Activated naive CD4-positive, alpha-beta T cell (primary cell): ENCODE measurements around the gene GPR135.
A peak's percentile ranks its signal among the peaks of the same experiment; 100 is the strongest.
"Not testable (repeated sequence)": the region's sequence is repeated elsewhere in the genome, so short reads cannot be mapped to it uniquely, and the experiment has no call there.

Experiments
- DNase-seq, 4 experiments: peaks; one replicate each; lab custom pipeline; 2025; lab: John Stamatoyannopoulos, UW

The GPR135 gene

DNA sequence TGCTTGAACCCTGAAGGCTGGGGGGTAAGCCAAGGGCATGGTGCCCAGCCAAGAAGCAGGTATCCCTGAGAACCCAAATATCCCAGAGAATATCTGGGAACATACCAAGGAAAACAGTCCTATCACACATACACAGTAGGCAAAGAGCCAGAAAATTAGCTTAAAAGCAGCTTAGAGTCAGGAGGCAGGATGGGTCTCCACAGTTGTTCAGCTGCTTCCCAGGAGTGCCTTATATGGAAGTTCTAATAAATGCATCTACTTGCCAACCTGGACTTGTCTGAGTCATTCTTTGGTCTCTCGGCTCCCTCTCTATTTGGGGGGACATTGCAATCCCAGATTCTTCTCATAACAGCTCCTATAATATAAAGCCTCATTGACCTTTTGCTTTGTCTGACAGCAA lies 9.0 kb upstream of the GPR135 start:
- DNase-seq = no peak

GRCh38 chr14:59464486-59465315 lies 479 bp downstream of the GPR135 start:
- DNase-seq = peak in 2 of 4 experiments; percentile 13 to 51

DNA sequence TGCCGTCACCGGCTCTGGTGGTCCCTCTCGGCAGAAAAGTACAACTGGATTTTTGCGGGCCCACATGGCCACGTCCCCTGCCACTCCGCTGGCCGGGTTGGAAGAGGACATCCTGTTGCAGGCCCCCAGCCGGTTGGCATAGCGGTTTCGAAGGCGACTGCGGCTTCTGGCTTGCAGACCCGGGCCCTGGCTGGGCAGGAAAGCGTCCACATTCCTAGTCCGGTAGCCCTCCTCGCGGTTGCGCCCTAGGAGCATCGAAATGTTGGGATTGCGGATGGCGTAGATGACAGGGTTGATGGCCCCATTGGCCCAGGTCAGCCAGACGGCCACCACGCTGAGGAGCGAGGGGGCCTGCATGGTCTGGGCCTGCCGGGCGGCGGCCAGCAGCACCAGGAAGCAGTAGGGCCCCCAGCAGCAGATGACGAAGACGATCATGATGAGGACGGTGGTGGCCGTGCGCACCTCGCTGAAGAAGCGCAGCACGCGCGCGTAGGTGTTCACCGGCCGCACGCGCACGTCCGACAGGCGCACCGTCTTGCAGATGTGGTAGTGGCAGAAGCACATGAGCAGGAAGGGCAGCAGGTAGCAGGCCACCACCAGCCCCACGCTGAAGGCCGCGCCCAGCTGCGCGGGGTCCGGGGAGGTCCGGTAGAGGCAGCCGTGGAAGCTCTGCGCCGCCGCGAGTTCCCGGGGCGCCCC lies 1.2 kb downstream of the GPR135 start:
- peak in 1 of 4 experiments; percentile 12 for DNase-seq

- no peak for DNase-seq
These were observed 3.3 kb downstream of the GPR135 start for GRCh38 chr14:59461891-59462290.

GRCh38 chr14:59460378-59460777 lies 4.8 kb downstream of the GPR135 start:
- DNase-seq = no peak

- no peak for DNase-seq
These were observed 6.7 kb downstream of the GPR135 start for GRCh38 chr14:59458486-59458885.

DNA sequence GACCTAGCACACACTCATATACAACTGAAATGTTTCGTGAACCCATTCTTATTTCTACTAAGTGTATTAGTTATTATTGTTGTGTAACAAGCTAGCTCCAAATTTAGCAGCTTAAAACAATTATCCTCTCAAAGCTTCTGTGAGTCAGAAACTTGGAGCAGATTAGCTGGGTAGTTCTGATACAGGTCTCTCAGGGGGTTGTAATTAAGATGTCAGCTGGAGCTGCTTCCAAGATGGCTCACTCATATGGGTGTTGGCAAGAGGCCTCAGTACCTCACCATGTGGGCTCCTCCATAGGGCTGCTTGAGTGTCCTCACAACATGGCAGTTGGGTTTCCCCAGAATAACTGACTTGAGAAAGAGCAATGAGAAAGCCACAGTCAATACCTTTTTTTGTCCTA lies 9.8 kb downstream of the GPR135 start:
- DNase-seq = no peak

- DNase-seq = no peak
These were observed 11.0 kb downstream of the GPR135 start for GRCh38 chr14:59454139-59454538.

- DNase-seq = no peak
These were observed 13.3 kb downstream of the GPR135 start for GRCh38 chr14:59451849-59452248.

DNA sequence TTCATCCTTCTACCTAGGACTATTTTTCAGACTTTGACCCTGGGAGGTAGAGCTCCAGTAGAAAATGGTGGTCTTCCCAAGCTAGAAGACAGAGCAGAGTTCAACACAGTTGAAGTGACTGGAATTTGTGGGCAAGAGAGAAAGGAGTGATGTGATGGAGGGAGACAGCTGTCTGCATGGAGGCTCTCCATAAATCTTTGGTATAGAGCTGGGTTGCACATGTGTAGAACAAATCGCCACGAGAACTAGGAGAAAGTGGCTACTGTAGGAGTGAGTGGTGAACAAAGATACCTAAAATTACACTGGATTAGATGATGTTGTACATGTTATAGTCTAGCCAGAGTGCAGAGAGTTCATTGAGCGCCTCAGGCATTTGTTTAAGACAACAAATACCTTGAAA lies 14.5 kb downstream of the GPR135 start:
- no peak for DNase-seq

DNA sequence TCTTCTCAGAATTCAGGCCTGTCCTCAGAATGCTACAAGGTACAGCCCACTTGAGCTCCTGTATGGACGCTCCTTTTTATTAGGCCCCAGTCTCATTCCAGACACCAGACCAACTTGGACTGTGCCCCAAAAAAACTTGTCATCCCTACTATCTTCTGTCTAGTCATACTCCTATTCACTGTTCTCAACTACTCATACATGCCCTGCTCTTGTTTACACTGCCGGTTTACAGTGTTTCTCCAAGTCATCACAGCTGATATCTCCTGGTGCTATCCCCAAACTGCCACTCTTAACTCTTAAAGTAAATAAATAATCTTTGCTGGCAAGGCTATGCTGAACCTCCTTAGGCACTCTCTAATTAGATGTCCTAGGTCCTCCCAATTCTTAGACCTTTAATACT lies 16.5 kb downstream of the GPR135 start:
- not testable (repeated sequence) for DNase-seq

DNA sequence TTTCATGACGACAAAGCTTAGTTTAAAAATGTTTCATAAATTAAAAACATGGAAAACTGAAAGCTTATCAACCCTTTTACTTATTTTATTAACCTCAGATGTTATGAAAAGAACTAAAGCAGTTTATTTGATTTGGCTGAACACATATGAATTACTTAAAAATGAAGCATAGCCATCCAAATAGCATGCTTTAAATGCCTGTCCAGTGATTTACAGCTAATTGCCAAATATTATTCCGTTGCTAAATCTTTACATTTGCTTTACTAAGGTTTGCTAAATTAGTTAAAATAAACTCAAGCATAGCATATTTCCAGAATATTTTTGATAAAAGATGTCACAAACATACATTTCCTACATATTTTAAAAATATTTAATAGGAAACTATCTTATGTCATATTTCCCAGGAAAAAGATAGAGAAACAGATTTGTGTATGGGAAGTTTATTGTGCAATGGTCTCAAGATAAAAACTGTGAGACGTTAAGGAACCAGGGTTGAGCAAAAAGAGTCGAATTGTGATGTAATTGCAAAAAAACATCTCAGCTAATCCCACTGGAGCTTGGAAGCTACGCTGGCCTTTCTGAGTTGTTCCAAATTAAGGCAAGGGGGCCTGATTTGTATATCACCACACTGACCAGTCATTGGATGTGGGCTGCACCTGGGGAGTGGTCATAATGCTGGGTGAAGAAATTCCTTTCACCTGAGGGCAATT lies 25.8 kb downstream of the GPR135 start:
- no peak for DNase-seq

GRCh38 chr14:59438195-59438647 lies 27.0 kb downstream of the GPR135 start:
- DNase-seq = no peak

DNA sequence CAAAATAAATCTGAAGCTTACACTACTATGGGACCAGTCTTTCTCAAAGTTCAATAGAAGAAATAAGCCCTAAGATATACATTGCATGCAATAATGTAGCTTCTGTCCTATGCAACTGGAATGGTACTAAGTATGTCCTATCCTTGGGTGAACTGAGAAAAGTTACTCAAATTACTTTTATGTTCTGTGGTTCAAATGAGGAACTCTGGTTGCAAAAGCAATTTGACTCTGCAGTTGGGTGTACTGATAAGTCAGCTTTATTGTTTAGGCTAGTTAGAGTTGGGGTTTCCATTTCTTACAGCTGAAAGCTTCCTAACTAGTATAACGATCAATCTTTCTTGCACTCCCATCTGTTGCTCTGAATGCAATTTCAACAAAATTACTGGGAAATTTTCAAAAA lies 29.2 kb downstream of the GPR135 start:
- DNase-seq = no peak

GRCh38 chr14:59435101-59435500 lies 30.1 kb downstream of the GPR135 start:
- no peak for DNase-seq

- DNase-seq = no peak
These were observed 35.4 kb downstream of the GPR135 start for GRCh38 chr14:59429790-59430189.

- no peak for DNase-seq
These were observed 36.6 kb downstream of the GPR135 start for GRCh38 chr14:59428581-59429012.

DNA sequence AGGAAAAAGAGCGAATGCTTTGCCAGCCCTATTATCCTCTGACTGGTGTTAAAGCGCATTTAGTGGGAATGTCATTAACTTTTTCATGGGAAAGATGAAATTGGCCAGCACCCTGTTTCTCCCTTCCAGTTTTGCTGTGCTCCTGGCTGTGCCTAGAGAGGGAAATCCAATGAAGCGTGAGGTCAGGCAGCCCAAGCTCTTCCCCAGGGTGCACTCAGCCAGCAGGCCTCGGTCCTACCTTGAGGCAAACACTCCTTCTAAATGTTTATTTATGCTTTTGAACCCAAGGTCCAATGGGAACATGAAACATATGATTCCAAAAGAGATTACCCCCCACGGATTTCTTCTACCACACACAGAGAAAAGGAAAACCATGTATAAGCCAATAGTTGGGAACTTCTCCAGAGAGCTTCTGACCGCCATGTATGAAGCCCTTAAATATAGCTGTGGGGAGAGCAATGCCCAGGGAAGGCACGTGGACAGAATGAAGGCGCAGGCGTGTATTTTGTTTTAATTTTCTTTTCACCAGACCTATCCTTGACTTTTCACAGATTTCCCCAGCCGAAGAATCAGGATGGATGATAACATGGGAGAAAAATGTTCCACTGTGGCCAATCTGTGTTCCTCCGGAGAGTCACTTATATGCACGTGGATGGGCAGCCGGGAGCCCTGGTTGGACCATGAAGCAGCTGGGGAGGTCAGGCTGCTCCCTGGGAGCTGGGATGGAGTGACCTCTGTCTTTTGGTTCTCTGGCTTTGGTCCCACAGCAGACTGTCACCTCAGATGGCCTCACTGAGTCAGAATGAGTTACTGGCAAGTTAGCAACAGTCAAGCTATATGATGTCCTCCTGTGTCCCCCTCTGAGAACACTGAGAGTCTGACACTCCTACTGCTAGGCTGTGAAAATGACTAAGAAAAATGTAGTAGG lies 37.3 kb downstream of the GPR135 start:
- DNase-seq = no peak

DNA sequence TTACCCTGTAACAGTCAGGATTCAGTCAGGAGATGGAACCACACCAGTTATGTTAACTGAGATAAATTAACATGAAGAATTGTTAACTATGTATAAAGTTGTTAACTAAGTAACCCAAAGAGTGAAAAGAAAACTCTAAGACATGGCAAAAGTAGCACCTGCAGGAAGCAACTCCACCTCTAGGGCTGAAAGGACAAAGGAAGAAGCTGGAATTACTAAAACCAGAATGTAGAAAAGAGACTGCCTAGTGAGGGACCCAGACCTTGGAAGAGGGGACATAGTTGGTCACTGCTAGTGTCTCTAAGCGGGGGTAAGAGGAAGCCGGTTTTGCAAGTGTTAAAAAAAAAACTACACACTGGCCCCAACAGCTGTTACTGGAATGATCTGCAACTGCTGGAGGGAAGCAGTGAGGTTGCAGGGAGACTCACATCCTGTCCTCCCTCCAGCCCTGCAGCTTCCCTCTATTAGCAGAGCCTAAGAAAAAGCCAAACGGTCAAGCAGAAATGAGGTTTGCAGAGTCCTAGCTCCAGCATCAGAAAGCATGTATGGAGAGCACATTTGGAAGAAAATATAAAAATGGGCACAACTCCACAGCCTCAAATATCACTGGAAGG lies 39.8 kb downstream of the GPR135 start:
- DNase-seq = no peak

- no peak for DNase-seq
These were observed 40.7 kb downstream of the GPR135 start for GRCh38 chr14:59424341-59425071.
